Activated T-helper 2 cell treated with anti-CD3 and anti-CD28 coated beads, Interferon-gamma antibody, Interleukin-2, Interleukin-4, amounts not matched to agents 10 μg/mL and 5 μg/mL and 100 μg/mL, durations not matched to agents 14 hours and 24 hours and 36 hours (primary cell): ENCODE measurements around the gene PNKD. TPM values are rescaled to one million over a fixed set of nuclear protein-coding genes. Genes with fewer than 3 reads are reported as not detected.
A peak's percentile ranks its signal among the peaks of the same experiment; 100 is the strongest.

Source experiments
- DNase-seq: peaks from one replicate; pipeline ENCODE4 v3.0.0; 2021; ENCODE audit warnings: low spot score
- H3K27ac Mint-ChIP-seq: one replicate; pipeline ENCODE4 v1.8.0; 2021; ENCODE audit warnings: mixed read lengths
- H3K27me3 Mint-ChIP-seq: one replicate; pipeline ENCODE4 v1.8.0; 2021; ENCODE audit warnings: low read depth, mixed read lengths
- H3K36me3 Mint-ChIP-seq: one replicate; pipeline ENCODE4 v1.8.0; 2021; ENCODE audit warnings: low read depth, mixed read lengths
- H3K4me1 Mint-ChIP-seq: one replicate; pipeline ENCODE4 v1.8.0; 2021; ENCODE audit warnings: low read depth, mixed read lengths
- H3K4me3 Mint-ChIP-seq: one replicate; pipeline ENCODE4 v1.8.0; 2021; ENCODE audit warnings: low read depth, mild to moderate bottlenecking, moderate library complexity, mixed read lengths
- H3K9me3 Mint-ChIP-seq: one replicate; pipeline ENCODE4 v1.8.0; 2021; ENCODE audit warnings: mixed read lengths
- intact Hi-C: fragments of 100-400 bp; cut with micrococcal nuclease; formaldehyde crosslinking; loops from one replicate; pipeline ENCODE4 v1.15.1; 2023
- total RNA-seq: library from RNA; stranded (reverse); gene quantifications from 2 replicates; pipeline ENCODE4 v1.2.3, GENCODE V29; 2022

Gene PNKD
- total RNA-seq, 1 donor from 2014 or later = 20.8 TPM

DNA sequence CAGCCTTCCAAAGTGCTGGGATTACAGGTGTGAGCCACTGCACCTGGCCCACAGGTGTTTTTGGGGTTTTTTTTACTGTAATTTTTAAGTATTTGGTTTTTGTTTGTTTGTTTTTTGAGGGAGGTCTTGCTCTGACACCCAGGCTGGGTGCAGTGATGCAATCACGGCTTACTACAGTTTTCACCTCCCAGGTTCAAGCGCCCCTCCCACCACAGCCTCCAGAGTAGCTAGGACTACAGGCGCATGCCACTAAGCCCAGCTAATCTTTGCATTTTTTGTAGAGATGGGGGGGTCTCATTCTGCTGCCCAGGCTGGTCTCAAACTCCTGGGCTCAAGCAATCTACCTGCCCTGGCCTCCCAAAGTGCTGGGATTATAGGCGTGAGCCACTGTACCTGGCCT lies 104.5 kb downstream of the PNKD start:
- intact Hi-C loops = no loop called here

DNA sequence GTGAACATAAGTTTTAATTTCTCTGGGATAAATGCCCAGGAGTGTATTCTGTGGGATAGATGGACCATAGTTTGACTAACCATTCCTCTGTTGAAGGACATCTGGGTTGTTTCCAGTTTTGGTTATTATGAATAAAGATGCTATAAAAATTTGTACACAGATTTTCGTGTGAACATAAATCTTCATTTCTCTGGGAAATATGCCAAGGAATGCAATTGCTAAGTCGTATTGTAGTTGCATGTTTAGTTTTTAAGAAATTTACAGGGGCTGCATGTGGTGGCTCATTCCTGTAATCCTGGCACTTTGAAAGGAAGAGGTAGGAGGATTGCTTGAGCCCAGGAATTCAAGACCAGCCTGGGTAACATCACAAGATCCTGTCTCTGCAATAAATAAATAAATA lies 104.9 kb downstream of the PNKD start:
- Mint-ChIP-seq H3K4me1 (no peaks in the 10 kb centered on the region), H3K27me3 (peaks cover 6% of the 10 kb centered on the region), H3K4me3 (no peak overlapping the region), H3K36me3 (no peaks in the 10 kb centered on the region), H3K27ac (no peak overlapping the region), H3K9me3 (no peaks in the 10 kb centered on the region)
- no peak for DNase-seq
- intact Hi-C loops = no loop called here

More for the DNA sequence above, 104.5 kb downstream of the PNKD start:
- DNase-seq = no peak
- H3K27me3 Mint-ChIP-seq = peaks cover 11% of the 10 kb centered on the region
- H3K4me1 Mint-ChIP-seq = no peaks in the 10 kb centered on the region
- H3K9me3 Mint-ChIP-seq = no peaks in the 10 kb centered on the region
- H3K36me3 Mint-ChIP-seq = no peaks in the 10 kb centered on the region
- no peak overlapping the region for H3K27ac Mint-ChIP-seq
- no peak overlapping the region for H3K4me3 Mint-ChIP-seq

- Mint-ChIP-seq H3K4me1 (no peaks in the 10 kb centered on the region), H3K9me3 (no peaks in the 10 kb centered on the region), H3K27ac (no peak overlapping the region), H3K36me3 (no peaks in the 10 kb centered on the region), H3K4me3 (no peak overlapping the region), H3K27me3 (peaks cover 10% of the 10 kb centered on the region)
- intact Hi-C loops = no loop called here
- DNase-seq = no peak
Measured at GRCh38 chr2:218378053-218378452, 107.7 kb downstream of the PNKD start.

DNA sequence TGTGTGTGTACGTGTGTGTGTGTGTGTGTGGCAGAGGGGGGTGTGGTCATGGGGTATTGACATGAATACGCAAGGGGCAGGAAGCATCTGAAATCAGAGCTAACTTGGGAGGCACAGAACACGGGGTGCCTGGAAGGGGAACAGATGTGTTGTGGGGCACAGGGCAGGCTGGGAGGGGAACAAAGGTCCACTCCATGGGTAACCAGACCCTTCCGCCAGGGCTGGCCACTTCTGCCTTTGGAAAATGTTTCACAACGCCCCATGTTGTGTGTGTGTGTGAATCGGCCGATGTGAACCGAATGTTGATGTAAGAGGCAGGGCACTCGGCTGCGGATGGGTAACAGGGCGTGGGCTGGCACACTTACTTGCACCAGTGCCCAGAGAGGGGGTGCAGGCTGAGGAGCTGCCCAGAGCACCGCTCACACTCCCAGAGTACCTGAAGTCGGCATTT lies 111.6 kb downstream of the PNKD start, which contains the start of gene SLC11A1:
Gene SLC11A1 (plus strand): TSS at position 358 of the 451 bp plus-strand sequence. CDS start 96 bp downstream, outside the sequence.
- intact Hi-C loops = no loop called here
- Mint-ChIP-seq H3K9me3 (no peaks in the 10 kb centered on the region), H3K27me3 (peaks cover 16% of the 10 kb centered on the region), H3K4me1 (no peaks in the 10 kb centered on the region), H3K4me3 (no peak within 1 kb of the TSS), H3K36me3 (no peaks in the 10 kb centered on the region), H3K27ac (no peak within 1 kb of the TSS)
- DNase-seq = no peak

DNA sequence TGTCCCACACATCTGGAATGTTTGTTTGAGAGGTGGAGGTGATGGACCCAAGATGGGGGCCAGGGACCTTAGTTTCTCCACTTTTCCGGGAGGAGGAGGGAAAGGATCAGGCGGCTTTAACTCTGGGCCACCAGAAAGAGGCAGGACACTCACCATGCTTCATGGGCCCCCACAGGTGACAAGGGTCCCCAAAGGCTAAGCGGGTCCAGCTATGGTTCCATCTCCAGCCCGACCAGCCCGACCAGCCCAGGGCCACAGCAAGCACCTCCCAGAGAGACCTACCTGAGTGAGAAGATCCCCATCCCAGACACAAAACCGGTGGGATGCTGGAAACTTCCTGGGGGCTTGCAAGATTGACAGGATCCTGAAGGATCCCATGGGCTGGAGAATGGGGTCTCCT lies 112.5 kb downstream of the PNKD start:
- intact Hi-C loops = no loop called here
- H3K4me1 Mint-ChIP-seq = peaks cover 1% of the 10 kb centered on the region

DNA sequence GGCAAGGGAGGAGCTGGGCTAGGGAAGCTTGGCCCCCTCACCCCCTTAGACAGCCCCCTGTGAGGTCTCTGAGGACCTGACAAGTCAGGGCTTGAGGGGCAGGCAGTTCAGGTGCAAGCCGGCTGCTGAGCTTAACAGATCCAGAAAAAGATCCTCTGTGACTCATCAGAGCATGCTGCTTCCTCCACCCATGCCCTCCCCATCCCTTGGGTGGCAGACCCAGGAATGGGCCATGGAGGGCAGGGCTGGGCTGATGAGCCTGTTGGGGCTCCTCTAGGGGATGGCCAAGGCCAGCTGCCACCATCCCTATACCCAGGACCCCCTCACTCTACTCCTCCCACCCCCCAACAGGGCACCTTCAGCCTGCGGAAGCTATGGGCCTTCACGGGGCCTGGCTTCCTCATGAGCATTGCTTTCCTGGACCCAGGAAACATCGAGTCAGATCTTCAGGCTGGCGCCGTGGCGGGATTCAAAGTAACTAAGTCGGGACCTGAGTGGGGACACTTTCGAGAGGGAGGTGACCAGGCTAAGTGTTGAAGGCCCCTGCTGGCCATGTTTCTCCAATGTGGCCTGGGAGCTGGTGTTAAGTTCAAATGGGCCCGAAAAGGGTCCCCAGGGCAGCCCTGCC lies 113.7 kb downstream of the PNKD start:
- Mint-ChIP-seq H3K4me1 (peaks cover 1% of the 10 kb centered on the region), H3K4me3 (no peak overlapping the region), H3K36me3 (no peaks in the 10 kb centered on the region), H3K27ac (no peak overlapping the region), H3K27me3 (peaks cover 16% of the 10 kb centered on the region), H3K9me3 (no peaks in the 10 kb centered on the region)
- intact Hi-C loops = no loop called here
- no peak for DNase-seq

More for the DNA sequence above, 112.5 kb downstream of the PNKD start:
- Mint-ChIP-seq H3K4me3 (no peak overlapping the region), H3K27ac (no peak overlapping the region), H3K9me3 (no peaks in the 10 kb centered on the region), H3K27me3 (peaks cover 20% of the 10 kb centered on the region), H3K36me3 (no peaks in the 10 kb centered on the region)
- DNase-seq = no peak

GRCh38 chr2:218384975-218385374 lies 114.7 kb downstream of the PNKD start:
- peaks cover 1% of the 10 kb centered on the region for H3K4me1 Mint-ChIP-seq
- H3K27me3 Mint-ChIP-seq = peaks cover 14% of the 10 kb centered on the region
- H3K4me3 Mint-ChIP-seq = no peak overlapping the region
- DNase-seq = no peak
- no peaks in the 10 kb centered on the region for H3K36me3 Mint-ChIP-seq
- intact Hi-C loops = no loop called here
- H3K9me3 Mint-ChIP-seq = no peaks in the 10 kb centered on the region
- H3K27ac Mint-ChIP-seq = no peak overlapping the region

- no peaks in the 10 kb centered on the region for H3K36me3 Mint-ChIP-seq
- H3K27ac Mint-ChIP-seq = no peak overlapping the region
- no peak overlapping the region for H3K4me3 Mint-ChIP-seq
- H3K27me3 Mint-ChIP-seq = peaks cover 12% of the 10 kb centered on the region
- no peaks in the 10 kb centered on the region for H3K9me3 Mint-ChIP-seq
- no peak for DNase-seq
- H3K4me1 Mint-ChIP-seq = peaks cover 1% of the 10 kb centered on the region
- intact Hi-C loops = no loop called here
Measured at GRCh38 chr2:218386505-218387368, 116.4 kb downstream of the PNKD start.

GRCh38 chr2:218387369-218388194 lies 117.3 kb downstream of the PNKD start:
- H3K27ac Mint-ChIP-seq = no peak overlapping the region
- no peaks in the 10 kb centered on the region for H3K36me3 Mint-ChIP-seq

GRCh38 chr2:218389333-218390150 lies 119.2 kb downstream of the PNKD start:
- no peaks in the 10 kb centered on the region for H3K9me3 Mint-ChIP-seq
- H3K4me3 Mint-ChIP-seq = no peak overlapping the region
- intact Hi-C loops = loop anchor here (1.0 kb wide), 1 partner anchor 36 kb away; no protein-coding TSS in a partner anchor
- peaks cover 10% of the 10 kb centered on the region for H3K4me1 Mint-ChIP-seq
- H3K36me3 Mint-ChIP-seq = no peaks in the 10 kb centered on the region
- H3K27me3 Mint-ChIP-seq = peaks cover 11% of the 10 kb centered on the region
- H3K27ac Mint-ChIP-seq = no peak overlapping the region
- no peak for DNase-seq

More at GRCh38 chr2:218387369-218388194, 117.3 kb downstream of the PNKD start:
- Mint-ChIP-seq H3K9me3 (no peaks in the 10 kb centered on the region), H3K4me3 (peak overlapping the region; percentile 13), H3K27me3 (peaks cover 11% of the 10 kb centered on the region), H3K4me1 (peaks cover 1% of the 10 kb centered on the region)
- DNase-seq = no peak
- intact Hi-C loops = no loop called here

- H3K27ac Mint-ChIP-seq = no peak overlapping the region
- H3K36me3 Mint-ChIP-seq = no peaks in the 10 kb centered on the region
- peaks cover 19% of the 10 kb centered on the region for H3K4me1 Mint-ChIP-seq
- peaks cover 11% of the 10 kb centered on the region for H3K27me3 Mint-ChIP-seq
- no peaks in the 10 kb centered on the region for H3K9me3 Mint-ChIP-seq
- DNase-seq = no peak
- no peak overlapping the region for H3K4me3 Mint-ChIP-seq
- intact Hi-C loops = no loop called here
Measured at GRCh38 chr2:218391202-218391601, 120.9 kb downstream of the PNKD start.

- no peak overlapping the region for H3K27ac Mint-ChIP-seq
- no peaks in the 10 kb centered on the region for H3K9me3 Mint-ChIP-seq
- H3K4me1 Mint-ChIP-seq = peaks cover 25% of the 10 kb centered on the region
- intact Hi-C loops = no loop called here
- no peak for DNase-seq
- H3K36me3 Mint-ChIP-seq = no peaks in the 10 kb centered on the region
- H3K4me3 Mint-ChIP-seq = no peak overlapping the region
- peaks cover under 1% of the 10 kb centered on the region for H3K27me3 Mint-ChIP-seq
Measured at GRCh38 chr2:218392459-218392858, 122.1 kb downstream of the PNKD start.
